GM12892 (cell line): Measurements from ENCODE around the gene DYNC2LI1.

Experiments used
- DNase-seq: peaks from one replicate; pipeline ENCODE4 v3.0.0; 2011; ENCODE audit not compliant: insufficient read length
- FAIRE-seq: peaks from 2 replicates; lab custom pipeline; 2011; peaks lifted over from hg19 to GRCh38; lab: Jason Lieb, UNC
- POLR2A ChIP-seq: IDR thresholded peaks from 2 replicates; pipeline ENCODE4 v1.6.1; 2011; ENCODE audit warnings: low read depth, low read length, control low read depth
- POLR2AphosphoS5 ChIP-seq: IDR thresholded peaks from 2 replicates; pipeline ENCODE4 v1.6.1; 2011; ENCODE audit warnings: low read depth, low read length, control low read depth
- TAF1 ChIP-seq: IDR thresholded peaks from 2 replicates; pipeline ENCODE4 v1.6.1; 2011; ENCODE audit warnings: low read depth, mild to moderate bottlenecking, control low read depth, low read length, borderline replicate concordance

The DYNC2LI1 gene

GRCh38 chr2:43824951-43825493, 51.2 kb downstream of the DYNC2LI1 start:
- TF ChIP-seq TAF1, result no peak
- TF ChIP-seq POLR2A, result no peak
- no peak for TF ChIP-seq POLR2AphosphoS5
- FAIRE-seq (no peak), DNase-seq (no peak)

- no peak for TF ChIP-seq POLR2AphosphoS5
- no peak for TF ChIP-seq POLR2A
- no peak for TF ChIP-seq TAF1
- FAIRE-seq (no peak), DNase-seq (no peak)
These were observed 52.0 kb downstream of the DYNC2LI1 start for GRCh38 chr2:43825841-43826240.

- FAIRE-seq, result no peak
These were observed 52.7 kb downstream of the DYNC2LI1 start for GRCh38 chr2:43826305-43827250.

GRCh38 chr2:43831543-43832294, 57.9 kb downstream of the DYNC2LI1 start:
- FAIRE-seq (no peak), DNase-seq (no peak)
- no peak for TF ChIP-seq POLR2A
- no peak for TF ChIP-seq POLR2AphosphoS5
- no peak for TF ChIP-seq TAF1

More at GRCh38 chr2:43826305-43827250, 52.7 kb downstream of the DYNC2LI1 start:
- no peak for DNase-seq
- TF ChIP-seq POLR2AphosphoS5, result no peak
- TF ChIP-seq TAF1, result no peak
- TF ChIP-seq POLR2A, result no peak

- DNase-seq (no peak), FAIRE-seq (no peak)
- no peak for TF ChIP-seq POLR2AphosphoS5
- no peak for TF ChIP-seq POLR2A
- TF ChIP-seq TAF1, result no peak
These were observed 58.6 kb downstream of the DYNC2LI1 start for GRCh38 chr2:43832457-43832856.

- FAIRE-seq, result no peak
- TF ChIP-seq TAF1 (no peak), POLR2A (no peak), POLR2AphosphoS5 (no peak)
- no peak for DNase-seq
These were observed 63.2 kb downstream of the DYNC2LI1 start for GRCh38 chr2:43837033-43837432.

GRCh38 chr2:43837831-43838559, 64.2 kb downstream of the DYNC2LI1 start:
- TF ChIP-seq TAF1 (no peak), POLR2AphosphoS5 (no peak), POLR2A (no peak)
- DNase-seq (no peak), FAIRE-seq (no peak)

GRCh38 chr2:43838560-43839267, 64.9 kb downstream of the DYNC2LI1 start, which contains the start of the genes ABCG5 and ABCG8:
TSS of gene ABCG5 (minus strand) at chr2:43838839. CDS start at chr2:43838679, 160 bp downstream.
TSS of gene ABCG8 (plus strand) at chr2:43838971. CDS start at chr2:43839054, 83 bp downstream.
- FAIRE-seq (no peak), DNase-seq (no peak)
- TF ChIP-seq TAF1 (no peak), POLR2A (no peak), POLR2AphosphoS5 (no peak)

GRCh38 chr2:43839776-43840564, 66.1 kb downstream of the DYNC2LI1 start:
- DNase-seq (no peak), FAIRE-seq (no peak)
- TF ChIP-seq POLR2A, result no peak
